ENCODE results near the gene ST6GALNAC6.

Gene ST6GALNAC6

DNA sequence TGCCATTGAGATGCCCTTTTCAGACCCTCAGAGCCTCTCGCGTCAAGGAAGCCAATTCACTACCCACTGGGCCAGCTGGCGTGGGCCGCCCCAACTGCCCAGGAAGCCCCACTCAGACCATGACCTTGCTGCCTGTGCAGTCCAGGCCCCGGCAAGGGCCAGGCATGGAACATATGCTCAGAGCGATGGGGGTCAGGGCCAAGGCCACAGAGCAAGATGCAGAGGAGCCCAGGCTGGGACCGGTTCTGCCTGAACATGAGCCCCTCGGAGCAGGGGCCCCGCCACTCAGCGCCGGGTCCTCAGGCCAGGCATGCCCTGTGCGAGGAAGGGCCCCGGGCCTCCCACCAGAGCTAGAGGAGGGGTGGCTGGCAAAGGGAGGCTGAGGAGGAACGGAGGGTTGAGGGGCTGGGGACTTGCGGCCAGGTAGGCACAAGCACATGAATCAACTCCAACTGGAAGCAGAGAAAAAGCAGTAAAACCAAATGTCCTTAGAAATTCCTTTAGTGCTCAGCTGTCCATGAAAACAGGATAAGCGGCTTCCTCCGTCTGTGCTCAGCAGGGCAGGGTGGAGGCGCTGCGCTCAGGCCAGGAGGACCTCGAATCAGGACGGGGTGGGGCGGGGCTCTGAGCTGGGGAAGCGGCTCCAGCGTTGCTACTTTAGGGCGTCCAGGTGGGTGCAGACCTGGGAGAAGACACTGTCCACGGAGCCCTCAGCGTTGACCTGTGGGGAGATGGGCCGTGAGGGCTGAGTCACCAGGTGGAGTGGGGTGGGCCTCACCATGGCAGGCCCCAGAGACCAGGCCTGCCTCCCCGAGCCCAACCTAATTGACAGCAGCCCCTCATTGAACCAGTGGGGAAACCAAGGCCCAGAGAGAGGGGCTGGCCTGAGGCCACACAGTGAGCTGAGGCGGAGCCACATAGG, 31.8 kb downstream of the ST6GALNAC6 start:
- DNase-seq: no peak
- Histone ChIP-seq H3K27me3 (no peaks in the 10 kb centered on the region), H3K36me3 (peaks cover 7% of the 10 kb centered on the region), H3K9me3 (no peaks in the 10 kb centered on the region), H3K4me3 (ENCODE audit: low read depth, low read length) (no peak overlapping the region), H3K4me1 (peaks cover 10% of the 10 kb centered on the region)
- TF ChIP-seq, protein P1, sequence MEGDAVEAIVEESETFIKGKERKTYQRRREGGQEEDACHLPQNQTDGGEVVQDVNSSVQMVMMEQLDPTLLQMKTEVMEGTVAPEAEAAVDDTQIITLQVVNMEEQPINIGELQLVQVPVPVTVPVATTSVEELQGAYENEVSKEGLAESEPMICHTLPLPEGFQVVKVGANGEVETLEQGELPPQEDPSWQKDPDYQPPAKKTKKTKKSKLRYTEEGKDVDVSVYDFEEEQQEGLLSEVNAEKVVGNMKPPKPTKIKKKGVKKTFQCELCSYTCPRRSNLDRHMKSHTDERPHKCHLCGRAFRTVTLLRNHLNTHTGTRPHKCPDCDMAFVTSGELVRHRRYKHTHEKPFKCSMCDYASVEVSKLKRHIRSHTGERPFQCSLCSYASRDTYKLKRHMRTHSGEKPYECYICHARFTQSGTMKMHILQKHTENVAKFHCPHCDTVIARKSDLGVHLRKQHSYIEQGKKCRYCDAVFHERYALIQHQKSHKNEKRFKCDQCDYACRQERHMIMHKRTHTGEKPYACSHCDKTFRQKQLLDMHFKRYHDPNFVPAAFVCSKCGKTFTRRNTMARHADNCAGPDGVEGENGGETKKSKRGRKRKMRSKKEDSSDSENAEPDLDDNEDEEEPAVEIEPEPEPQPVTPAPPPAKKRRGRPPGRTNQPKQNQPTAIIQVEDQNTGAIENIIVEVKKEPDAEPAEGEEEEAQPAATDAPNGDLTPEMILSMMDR (IDR thresholded peaks at IDR 0.05; ENCODE audit: low read depth, low read length): no peak

DNA sequence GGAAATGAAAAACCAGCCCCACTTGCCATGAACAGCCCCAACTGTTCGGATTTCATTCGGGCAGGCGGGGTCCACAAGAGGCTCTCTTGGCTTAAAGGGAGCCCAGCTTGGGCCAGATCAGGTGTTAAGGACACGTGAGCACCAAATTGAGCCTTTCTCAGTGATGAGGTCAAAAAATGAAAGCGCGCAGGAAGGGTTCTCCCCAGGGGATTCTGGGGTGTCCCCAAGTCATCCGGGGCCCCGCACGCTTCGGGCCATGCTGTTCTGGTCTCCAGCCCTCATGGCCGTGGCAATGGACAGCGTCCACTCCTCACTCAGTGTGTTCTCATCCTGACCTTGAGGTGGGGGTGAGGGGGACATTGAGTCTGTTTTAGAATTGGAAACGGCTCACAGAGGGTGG, 32.9 kb downstream of the ST6GALNAC6 start:
- Histone ChIP-seq H3K9me3 (no peaks in the 10 kb centered on the region), H3K36me3 (peaks cover 3% of the 10 kb centered on the region), H3K27me3 (no peaks in the 10 kb centered on the region), H3K4me3 (ENCODE audit: low read depth, low read length) (no peak overlapping the region), H3K4me1 (peaks cover 16% of the 10 kb centered on the region)
- no peak for DNase-seq
- TF ChIP-seq, protein P1 (IDR thresholded peaks at IDR 0.05; ENCODE audit: low read depth, low read length): no peak

DNA sequence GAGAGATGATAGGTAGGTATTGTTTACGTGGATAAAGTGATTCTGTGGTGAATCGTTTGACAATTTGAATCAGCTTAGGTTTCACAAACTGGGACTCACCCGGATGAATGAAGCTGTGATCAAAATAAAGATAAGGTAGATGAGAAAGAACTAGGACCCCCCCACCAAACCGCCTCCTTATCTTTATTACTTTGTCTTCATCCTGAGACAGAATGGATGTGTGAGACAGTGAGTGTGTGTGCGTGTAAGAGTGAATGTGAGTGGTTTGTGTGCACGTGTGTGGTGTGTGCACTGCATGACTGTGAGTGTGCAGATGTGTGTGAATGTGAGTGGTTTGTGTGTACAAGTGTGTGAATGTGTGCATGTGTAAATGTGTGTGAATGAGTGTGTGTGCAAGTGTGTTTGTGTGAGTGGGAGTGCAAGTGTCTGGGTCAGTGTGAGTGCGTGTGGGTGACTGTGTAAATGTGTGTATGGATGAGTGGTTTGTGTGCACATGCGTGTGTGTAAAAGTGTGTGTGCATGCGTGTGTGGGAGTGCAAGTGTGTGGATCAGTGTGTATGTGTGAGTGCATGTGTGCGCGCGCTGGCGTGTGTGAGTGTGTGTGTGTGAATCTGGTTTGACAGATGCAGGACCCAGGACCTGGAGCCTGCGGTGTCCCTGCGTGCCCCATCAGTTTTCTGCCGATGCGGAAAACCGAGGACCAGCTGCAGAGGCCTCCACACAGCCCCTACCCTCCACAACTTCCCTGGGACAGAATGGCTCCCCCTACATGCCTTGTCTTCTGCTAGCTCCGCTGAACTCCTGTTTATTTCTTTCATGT, 33.5 kb downstream of the ST6GALNAC6 start:
- peaks cover 3% of the 10 kb centered on the region for H3K36me3 ChIP-seq
- H3K27me3 ChIP-seq: no peaks in the 10 kb centered on the region
- DNase-seq: no peak
- peaks cover 16% of the 10 kb centered on the region for H3K4me1 ChIP-seq
- TF ChIP-seq, protein P1 (IDR thresholded peaks at IDR 0.05; ENCODE audit: low read depth, low read length): no peak
- no peak overlapping the region for H3K4me3 ChIP-seq (ENCODE audit: low read depth, low read length)
- H3K9me3 ChIP-seq: no peaks in the 10 kb centered on the region

DNA sequence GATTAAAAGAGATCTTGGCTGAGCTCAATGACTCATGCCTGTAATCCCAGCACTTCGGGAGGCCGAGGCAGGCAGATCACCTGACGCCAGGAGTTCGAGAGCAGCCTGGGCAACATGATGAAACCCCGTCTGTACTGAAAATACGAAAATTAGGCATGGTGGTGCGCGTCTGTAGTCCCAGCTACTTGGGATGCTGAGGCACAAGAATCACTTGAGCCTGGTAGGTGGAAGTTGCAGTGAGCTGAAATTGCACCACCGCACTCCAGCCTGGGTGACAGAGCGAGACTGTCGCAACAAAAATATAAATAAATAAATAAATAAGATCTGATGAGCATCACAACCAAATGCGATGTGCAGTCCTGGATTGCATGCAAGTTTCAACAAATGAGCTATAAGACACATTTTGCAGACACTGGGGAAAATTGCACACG, 36.2 kb downstream of the ST6GALNAC6 start:
- Histone ChIP-seq H3K27me3 (no peaks in the 10 kb centered on the region), H3K36me3 (peaks cover 3% of the 10 kb centered on the region), H3K4me1 (peaks cover 17% of the 10 kb centered on the region), H3K9me3 (no peaks in the 10 kb centered on the region), H3K4me3 (ENCODE audit: low read depth, low read length) (no peak overlapping the region)
- TF ChIP-seq, protein P1 (IDR thresholded peaks at IDR 0.05; ENCODE audit: low read depth, low read length): no peak
- DNase-seq: no peak

DNA sequence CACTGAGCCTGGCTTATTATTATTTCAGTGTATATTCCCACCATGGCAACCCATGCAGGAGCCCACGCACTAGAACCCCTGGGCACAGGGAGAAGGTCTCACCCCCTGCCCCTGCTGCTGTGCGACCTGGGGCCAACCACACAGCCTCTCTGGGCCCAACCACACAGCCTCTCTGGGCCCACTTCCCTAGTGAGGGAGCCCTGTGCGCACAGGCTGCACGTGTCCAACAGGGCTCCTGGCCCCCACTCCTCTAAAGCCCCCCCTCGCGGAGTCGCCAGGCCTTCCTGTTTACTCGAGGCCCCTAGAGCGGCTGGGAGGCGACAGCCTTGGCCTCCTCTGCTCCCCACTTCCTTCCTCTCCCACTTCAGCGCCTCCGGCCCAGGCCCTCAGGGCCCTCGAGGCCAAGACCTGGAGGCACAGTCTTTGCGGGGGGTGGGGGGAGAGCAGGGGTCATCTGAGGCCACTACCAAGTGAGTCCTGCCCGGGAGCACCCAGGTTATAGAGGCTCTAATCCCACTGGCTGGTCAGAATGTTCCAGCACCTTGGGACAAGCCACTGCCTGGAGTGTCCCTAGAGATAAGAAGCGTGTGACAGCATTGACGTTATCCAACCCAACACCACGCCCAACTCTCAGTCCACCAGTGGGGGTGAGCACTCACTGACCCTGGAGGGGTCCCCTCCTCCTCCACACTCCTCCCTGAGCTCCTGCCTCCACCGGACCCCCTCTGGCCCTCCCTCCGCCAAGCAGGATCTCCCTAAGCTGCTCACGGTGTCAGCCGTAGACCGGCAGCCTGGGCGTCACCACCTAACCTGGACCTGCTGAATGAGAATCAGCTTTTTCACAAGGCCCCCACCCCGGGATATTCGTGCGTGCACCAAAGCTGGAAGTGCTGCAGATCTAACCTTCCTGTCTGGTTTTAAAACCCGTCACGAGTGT, 37.1 kb downstream of the ST6GALNAC6 start:
- Histone ChIP-seq H3K4me1 (peaks cover 23% of the 10 kb centered on the region), H3K9me3 (no peaks in the 10 kb centered on the region), H3K4me3 (ENCODE audit: low read depth, low read length) (no peak overlapping the region), H3K36me3 (peaks cover 3% of the 10 kb centered on the region; the same call in 1 of the 2 replicates), H3K27me3 (no peaks in the 10 kb centered on the region)
- TF ChIP-seq, protein P1 (IDR thresholded peaks at IDR 0.05; ENCODE audit: low read depth, low read length): no peak
- no peak for DNase-seq
